Activated gamma-delta T cell (primary cell): ENCODE measurements around the gene ASIC1.
"Not testable (repeated sequence)": the region's sequence is repeated elsewhere in the genome, so short reads cannot be mapped to it uniquely, and the experiment has no call there.

Experiments
- DNase-seq: peaks from one replicate; lab custom pipeline; 2025; lab: John Stamatoyannopoulos, UW
- total RNA-seq, 2 donors: gene quantifications; one replicate each; lab custom pipeline; 2026; lab: John Stamatoyannopoulos, UW

The ASIC1 gene
- total RNA-seq: 1.7 to 6.0 reads per million in 2 donors

DNA sequence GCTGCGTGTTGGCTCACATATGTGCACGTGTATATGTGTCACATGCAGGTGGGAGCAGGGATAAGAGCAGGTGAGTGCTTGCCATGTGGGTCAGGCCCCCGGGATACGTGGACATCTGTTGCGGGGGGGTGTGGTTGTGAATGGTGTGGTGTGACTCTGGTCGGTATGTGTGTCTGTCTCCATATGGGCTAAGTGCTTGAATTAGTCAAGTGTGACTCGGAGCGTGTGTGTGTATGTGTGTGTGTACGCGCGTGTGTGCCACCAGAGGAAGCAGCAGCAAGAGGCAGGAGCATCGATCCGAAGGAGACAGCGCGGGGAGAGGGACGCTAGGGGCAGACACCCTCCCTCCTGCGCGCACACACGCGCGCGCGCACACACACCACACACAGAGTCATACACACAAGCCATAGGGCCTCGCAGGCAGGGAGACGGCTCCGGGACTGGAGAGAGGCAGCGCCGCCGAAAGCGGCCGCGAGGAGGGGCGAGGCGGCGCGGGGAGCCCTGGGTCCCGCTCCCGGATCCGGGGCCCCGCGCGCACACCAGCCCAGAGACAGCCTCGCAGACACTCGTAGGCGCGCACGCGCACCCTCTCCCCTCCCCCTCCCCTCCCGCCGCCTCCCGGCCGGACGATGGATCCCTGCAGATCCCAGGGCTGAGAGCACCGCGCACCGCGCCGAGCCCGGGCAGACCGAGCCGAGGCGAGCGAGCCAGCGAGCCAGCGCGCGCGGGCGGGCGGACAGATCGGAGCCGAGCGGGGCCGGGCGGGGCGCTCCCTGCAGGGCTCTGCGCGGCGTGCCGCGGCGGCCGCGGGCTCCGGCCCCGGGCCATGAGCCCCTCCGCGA, at the start of gene ASIC1:
Gene ASIC1 (plus strand): TSS at position 597 of the 842 bp plus-strand sequence. CDS start 1,171 bp downstream, outside the sequence.
- no peak for DNase-seq

DNA sequence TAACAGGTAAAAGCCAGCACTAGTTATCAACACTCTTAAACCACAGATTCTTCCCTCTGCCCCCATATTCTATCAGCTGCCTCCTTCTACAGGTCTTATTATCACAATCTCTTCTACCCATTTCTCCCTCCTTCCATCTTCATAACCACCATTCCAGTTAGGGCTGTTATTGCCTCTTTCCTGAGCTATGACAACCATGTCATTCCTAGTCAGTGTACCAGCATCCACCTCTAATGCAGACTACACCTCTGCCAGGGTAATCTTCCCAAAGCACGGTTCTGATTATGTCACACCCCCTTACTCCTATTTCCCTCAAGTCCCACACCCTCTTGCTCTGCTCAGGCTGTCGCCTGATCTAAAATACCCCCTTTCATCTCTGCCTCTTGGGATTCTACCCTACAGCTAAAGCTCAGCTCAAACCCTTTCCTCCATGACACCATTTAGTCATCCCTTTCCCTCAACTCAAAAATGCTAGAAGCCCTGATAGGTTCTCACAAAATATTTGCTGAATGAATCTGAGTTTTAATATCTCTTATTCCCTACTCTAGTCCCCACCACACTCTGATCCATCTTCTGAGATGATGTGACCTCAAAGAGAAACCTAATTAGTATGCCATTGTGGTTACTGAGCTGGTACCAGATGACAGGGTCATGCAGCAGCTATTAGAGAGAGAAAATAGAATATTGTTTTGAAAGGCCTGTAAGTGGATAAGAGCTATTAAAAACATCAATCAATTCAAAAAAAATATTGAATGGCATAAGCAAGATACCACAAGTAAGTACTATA, 43.8 kb upstream of the ASIC1 start:
- no peak for DNase-seq

DNA sequence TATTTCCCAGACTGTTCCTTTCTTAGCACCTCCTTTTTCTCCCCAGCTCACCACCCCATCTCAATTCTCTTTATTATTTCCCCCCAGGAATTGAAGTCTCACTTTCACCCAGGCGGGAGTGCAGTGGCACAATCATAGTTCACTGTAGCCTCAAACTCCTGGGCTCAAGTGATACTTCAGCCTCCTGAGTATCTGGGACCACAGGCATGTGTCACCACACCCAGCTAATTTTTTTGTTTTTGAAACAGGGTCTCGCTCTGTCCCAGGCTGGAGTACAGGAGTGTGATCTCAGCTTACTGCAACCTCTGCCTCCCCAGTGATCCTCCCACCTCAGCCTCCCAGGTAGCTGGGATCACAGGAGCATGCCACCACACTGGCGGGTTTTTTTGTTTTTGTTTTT, 43.1 kb upstream of the ASIC1 start:
- DNase-seq: no peak

DNA sequence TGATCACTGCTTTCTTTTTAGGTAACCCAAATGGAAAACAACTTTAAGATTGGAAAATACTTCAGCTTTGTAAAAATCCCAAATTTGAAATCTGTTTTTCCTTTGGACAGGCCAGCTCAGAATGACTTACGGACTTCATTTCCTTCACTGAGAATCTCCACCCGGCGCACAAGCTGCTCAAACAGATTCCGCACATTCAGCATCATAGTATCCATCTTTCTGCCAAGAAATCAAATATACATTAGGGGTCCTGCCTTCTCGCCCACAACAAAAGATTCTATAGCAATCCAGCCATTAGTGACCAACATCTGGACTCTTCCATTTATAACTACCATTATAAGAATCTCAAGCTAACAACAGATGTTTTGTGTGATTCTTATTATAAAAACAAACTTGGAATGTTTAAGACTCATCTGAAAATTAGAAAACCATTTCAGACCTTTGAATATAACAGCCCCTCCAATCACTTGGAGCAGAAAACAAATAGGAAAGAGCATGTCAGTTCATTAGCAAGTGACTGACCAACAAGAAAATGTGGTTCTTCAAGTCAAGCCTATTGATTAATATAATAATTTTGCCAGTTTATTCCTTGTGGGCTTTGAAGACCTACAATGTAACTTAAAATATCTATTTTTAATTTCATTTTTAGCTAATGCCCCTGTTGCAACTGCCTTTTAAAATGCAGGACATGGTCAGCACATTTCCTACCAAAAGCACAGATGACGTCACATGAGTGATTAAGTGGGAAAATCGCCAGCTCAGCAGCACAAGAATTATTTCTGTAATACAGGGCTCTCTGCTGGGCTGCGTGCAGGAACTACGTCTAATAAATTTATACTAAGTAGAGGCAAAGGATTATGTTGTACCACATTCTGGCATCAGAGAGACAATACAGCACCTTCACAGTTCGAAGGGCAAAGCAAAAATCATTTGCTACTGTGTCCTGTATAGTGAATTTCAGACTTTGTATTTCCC, 40.6 kb upstream of the ASIC1 start:
- no peak for DNase-seq

DNA sequence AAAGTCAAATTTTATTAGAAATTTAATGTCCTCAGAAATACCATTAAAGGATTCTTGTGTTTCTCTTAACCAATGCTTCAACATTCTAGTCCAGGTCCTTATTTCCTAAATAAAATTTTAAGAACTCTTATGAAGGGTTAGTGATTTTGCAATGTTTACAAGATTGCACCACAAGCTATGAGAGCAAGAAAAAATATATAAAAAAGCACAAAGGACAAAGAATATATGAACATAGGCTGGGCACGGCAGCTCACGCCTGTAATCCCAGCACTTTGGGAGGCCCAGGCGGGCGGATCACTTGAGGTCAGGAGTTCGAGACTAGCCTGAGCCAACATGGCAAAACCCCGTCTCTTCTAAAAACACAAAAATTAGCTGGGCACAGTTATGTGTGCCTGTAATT, 39.8 kb upstream of the ASIC1 start:
- DNase-seq: no peak

DNA sequence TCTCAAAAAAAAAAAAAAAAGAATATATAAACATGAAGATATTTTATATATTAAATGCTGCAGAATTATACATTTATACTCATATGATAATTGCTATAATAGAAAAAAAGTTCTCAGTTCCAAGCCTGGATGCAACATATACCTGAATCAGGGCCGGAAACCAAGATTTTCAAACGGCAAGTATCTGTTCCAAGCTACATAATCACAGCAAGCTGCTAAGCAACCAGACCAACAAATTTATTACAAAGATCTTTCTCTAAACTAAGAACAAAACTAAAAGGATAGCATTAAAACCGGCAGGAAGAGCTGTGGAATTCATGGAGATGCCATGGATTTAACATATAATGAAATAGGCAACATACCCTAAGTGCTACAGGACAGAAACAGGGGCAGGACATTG, 39.2 kb upstream of the ASIC1 start:
- no peak for DNase-seq

DNA sequence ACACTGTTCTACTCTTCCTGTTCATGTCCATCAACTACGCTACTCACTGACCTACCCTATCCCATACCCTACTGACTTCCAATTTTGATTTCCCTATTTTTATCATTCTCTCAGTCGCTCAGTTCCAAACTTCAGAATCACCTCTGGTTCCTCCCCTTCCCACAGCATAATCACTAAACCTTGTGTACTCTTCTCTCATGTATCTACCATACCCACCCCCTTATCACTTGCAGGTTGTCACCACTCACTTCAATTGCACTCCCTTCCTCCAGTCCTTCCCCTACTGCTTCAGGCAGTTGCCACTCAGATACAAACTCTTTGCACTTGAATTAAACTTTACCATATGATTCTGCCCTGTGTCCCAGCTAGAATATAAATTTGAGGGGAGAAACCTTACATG, 38.4 kb upstream of the ASIC1 start:
- DNase-seq: no peak

DNA sequence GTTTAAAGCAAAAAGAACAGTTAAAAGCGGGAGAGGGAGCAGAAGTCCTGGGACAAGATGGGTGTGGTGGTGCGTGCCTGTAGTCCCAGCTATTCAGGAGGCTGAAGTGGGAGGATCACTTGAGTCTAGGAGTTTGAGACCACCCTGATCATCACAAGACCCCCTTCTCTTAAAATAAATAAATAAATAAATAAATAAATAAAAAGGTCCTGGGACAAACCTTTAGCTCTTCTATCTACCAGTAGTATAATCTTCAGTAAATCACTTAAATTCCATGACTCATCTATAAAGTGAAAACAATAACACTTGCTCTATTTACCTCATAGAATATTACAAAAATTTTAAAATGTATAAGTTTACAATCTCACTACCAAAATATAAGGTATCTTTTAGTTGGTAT, 37.9 kb upstream of the ASIC1 start:
- DNase-seq: no peak

DNA sequence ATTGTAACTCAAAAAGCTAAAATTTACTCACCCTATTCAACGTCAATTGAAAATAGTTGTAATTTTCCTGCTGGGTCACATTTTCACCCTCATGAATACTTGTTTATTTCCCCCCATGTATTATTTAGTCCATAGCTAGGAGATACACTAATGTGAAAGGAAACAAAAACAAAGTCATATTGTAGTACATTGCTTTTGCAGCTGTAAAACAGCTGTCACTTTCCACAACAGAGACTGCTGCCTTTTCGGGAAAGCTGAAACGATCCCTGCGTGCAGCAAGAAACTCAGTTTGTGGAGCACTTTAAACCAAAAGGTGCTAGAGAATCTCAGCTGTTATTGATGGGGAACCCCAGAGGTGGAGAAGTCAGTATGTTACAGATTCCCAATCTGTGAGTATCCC, 36.4 kb upstream of the ASIC1 start:
- no peak for DNase-seq

DNA sequence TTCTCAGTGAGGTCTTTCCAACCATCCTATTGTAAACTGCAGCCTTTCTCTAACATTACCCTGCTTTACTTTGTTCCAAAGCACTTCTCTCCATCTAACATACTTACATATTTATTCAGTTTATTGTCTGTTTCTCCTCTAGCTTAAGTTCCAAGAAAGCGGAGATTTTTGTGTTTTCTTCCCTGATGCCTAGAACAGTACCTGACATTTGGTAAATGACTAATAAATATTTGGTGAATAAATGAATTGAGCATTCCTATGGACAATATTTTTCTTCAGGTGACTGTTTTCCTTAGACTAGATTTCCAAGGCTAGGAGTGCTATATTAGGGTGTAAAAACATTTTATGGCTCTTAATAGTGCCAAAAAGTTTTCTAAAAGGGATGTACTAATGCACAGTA, 34.5 kb upstream of the ASIC1 start:
- no peak for DNase-seq

DNA sequence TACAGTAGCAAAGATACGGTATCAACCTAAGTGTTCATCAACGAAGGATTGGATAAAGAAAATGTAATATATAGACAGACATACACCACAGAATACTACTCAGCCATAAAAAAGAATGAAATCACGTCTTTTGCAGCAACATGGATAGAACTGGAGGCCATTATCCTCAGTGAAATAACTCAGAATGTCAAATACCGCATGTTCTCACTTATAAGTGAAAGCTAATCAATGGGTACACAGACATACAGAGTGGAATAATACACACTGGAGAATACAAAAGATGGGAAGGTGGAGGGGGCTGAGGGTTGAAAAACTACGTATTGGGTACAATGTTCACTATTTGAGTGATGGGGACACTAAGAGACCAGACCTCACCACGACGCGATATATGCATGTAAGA, 33.2 kb upstream of the ASIC1 start:
- no peak for DNase-seq

DNA sequence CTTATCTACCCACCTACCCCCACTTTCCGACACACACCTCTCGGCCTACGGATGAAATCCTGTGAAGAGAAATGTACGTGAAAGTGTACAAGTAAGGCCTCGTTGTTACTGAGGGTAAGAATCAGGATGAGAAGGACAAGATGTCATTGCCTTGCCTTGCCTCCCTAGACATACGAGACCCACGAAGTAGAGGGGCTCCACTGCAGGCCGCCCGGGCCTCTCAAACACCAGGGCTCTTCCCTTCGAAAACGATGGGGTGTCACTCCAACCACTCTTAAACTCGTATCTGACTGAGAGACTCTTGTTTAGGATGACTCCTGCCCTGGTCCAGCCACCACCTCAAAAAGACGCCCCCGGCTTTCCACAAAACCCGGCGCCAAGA, 32.6 kb upstream of the ASIC1 start:
- no peak for DNase-seq

DNA sequence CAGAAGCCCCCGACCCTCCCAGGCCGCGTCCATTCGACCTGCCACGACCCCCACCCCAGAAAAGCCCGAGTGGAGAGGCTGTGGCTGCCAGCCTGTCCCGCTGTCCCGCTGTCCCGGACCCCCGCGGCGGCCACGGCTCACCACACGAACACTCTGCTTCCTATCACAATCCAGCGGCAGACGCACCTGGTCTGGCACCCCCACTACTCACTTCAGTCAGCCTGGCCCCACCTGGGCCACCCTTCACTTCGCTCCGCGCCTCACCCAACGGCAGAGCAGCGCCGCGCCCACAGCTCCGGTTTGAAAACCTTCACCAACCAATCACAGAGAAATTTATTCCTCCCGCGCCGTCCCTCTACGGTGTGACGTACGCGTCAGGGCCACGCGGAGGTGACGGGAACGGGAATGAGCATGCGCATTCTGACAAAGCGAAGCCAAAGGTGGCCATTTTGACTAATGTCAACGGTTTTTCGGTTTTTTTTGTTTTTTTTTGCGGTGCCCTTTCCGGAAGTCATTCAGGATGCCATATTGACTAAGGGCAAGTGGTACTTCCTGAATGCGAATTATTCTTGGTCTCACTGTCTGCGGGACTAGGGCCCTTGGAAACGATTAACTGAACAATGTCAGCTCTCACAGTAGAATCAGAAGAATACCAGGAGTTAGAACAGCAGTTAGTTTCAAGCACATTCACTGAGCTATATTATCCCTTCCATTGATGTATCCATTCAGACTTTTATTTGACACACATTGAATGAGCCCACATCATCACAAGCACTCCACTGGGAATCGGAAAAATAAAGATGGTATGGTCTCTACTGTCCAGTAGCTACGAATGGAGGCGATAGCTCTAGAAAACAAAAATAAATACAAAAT, 32.0 kb upstream of the ASIC1 start, which contains the start of gene RACGAP1:
Gene RACGAP1 (minus strand): TSS at position 308 of the 873 bp plus-strand sequence. CDS start 8,779 bp downstream, outside the sequence.
- DNase-seq: peak; percentile 70

DNA sequence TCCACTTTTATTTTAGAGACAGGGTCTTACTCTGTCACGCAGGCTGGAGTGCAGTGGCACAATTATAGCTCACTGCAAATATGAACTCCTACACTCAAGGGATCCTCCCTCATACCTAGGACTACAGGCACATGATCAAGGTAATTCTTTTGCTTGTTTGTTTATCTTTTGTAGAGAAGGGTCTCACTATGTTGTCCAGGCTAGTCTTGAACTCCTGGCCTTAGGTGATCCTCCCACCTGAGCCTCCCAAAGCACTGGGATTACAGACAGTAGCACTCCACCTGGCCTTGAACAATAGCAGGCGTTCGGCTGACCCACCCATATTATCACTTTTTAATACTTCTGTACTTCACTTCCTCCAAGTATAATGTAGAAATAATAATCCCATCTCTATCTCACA, 30.7 kb upstream of the ASIC1 start:
- DNase-seq: no peak

DNA sequence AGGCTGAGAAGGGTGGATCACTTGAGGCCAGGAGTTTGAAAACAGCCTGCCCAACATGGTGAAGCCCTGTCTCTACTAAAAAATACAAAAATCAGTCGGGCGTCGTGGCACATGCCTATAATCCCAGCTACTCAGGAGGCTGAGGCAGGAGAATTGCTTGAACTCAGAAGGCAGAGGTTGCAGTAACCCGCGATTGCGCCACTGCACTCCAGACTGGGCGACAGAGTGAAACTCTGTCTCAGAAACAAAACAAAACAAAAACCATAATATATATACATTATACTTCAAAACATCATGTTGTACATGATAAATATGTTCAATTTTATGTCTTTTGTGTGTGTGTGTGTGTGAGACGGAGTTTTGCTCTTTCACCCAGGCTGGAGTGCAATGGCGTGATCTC, 26.9 kb upstream of the ASIC1 start:
- DNase-seq: not testable (repeated sequence)

DNA sequence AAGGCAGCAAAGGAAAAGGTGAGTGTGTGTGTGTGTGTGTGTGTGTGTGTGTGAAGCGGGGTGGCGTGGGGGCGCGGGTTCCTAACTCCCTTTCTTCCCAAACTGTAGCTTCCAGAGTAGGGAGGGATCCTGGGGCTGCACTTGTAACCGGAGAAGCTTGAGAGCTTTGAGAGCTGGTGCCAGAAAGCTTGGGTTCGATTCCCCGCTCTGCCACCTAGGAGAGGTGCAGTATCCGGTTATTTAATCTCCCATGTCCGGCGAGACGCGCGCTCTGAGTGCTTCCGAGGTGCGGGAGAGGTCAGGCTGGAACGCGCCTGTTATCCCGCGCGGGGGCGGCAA, 24.9 kb upstream of the ASIC1 start:
- DNase-seq: no peak

DNA sequence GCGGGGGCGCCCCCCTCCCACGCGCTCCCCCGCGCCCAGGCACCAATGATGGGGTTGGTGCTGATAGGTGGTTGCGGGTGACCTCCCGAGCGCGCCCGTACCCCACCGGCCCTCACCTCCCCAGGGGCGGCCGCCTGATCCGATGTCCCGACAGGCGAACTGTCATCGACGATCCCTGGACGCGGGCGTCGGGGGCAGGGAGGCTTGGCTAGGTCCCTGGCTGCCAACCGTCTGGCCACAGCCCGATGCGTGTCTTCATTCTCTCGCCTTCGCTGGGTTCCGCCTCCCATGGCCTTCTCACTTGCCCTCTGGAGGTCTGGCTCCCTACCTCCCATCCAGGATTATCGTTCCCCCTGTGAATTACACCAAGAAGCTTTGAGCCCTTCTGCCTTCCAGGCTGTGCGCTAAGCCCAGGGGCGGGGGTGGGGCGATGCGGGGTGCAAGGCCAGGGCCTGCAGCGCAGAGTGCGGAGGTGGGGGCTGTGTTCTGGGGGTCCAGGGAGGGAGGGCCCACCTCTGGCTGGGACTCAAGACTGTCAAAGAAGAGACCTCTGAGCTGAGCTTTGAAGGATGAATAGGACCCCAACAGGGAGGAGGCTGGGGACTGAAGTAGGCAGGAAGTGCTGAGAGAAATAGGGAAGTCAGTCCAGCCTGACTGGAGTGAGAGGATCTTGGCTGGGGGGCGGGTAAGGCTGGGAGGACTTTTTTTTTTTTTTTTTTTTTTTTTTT, 24.4 kb upstream of the ASIC1 start:
- DNase-seq: no peak

DNA sequence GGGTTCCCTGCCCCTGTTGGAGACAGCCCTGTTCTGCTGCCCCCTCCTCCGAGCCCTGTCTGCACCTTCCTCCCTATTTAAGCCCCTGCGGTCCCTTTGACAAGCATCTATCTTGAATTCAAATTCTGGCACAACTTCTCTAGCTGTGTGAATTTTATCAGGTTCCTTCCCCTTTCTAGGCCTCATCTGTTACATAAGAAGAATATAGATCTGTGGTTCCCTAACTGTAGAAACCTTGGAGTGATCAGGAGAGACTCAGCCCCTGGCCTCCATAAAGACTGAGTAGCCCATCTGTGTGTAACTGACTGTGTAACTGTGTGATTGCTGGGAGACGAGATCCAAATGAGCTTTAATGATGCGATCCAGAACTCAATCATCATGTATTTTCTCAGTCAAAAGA, 19.1 kb upstream of the ASIC1 start:
- no peak for DNase-seq

DNA sequence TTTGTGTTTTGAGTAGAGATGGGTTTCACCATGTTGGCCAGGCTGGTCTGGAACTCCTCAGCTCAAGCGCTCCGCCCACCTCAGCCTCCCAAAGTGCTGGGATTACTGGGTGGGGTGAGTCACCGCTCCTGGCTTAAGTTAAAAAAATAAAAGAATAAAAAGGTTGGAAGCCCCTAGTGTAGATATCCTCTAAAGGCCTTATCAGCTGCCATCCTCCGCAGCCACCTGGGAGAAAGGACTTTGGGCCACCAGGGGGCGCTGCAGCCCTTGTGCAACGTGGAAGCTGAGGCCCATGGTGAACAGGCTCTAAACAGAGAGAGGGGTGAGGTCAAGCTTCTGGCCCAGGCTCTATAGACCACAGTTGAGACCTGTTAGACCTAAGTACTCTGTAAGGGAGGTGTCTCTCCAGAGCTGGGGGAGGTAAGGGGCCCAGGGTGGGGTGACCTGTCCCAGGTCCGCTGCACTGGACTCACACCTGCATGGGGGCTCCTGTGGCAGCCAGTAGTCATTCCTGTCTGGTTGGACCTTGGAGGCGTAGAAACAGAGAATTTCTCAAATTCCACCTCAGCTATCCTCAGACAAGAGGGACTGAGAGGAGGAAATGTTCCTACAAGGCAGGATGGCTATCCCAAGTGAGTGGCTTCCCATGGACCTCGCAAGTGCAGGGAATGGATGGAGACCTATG, 18.1 kb upstream of the ASIC1 start:
- peak; percentile 36 for DNase-seq

DNA sequence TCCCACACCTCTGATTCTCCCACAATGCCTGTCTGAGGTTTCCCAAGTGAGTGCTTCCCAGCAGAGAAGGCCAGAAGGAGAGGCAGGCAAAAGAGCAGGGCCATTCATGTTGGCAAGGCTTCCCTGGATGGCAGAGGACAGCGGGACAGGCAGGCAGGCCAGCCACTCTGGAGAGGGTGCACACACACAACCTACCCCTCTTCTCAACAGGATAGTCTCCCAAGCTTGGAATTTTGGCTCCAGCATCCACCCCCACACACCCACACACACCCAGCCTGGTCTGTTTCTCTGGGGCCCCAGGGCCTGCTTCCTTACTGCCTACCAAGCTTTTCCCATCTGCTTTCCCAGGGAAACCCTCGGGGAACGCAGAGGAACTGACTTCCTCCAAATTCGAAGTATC, 16.7 kb upstream of the ASIC1 start:
- no peak for DNase-seq
